Cerebellar cortex (tissue), 1 donor: ENCODE measurements around the gene PREP.

Source experiments
- DNase-seq: peaks from one replicate; pipeline ENCODE4 v3.0.0-alpha.2; 2015; ENCODE audit warnings: low spot score

The PREP gene

DNA sequence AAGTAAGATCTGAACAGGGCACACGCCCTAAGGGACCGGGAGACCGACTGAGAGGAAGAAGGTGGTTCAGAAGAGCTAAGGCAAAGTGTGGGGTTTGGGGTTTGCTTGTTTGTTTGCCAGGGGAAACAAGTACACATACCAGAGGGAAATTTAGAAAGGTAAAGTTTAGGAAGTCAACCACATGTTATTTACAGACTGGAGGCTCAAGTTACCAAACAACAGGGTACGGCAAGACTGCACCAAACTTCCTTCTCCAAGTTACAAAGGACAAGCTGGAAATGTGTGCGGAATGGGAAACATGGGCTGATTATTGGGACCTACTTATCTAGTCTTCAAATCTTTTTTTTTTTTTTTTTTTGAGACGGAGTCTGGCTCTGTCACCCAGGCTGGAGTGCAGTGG lies 11.2 kb downstream of the PREP start:
- DNase-seq: no peak

DNA sequence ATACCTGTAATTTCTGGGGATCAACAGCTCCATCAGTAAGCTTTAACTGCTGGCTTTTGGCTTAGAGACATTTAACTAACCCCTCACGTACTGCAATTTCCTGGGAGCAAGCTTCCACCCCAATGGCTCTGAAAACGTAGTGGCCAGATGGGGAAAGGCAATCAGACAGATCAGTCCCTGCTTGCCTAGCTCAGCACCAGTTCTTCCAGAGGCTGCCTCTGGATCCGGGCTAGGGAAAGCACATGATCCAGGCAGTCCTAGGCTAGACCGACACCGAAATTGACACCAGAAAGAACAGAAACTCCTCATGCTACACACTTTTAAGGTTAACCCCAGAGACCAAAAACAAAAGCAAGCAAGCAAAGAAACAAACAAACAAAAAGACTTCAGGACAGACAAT lies 13.3 kb downstream of the PREP start:
- DNase-seq: no peak

DNA sequence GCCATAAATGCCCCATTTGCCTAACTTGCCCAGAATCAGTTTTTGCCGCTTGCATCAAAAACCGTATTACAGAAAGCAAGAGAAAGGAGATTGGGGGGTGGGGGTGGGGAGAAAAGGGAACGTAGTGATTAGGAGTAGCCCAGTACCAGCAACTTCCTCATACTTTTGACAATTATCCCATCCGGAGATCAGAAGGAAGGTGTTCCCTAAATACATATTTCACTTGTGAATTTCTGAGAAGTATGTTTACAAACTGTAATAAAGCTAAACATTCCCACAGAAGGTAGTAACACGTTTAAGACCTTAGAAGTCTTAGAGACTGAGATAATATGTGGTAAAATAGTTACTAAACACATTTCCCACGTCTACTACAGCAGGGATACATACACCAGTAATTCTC lies 14.5 kb downstream of the PREP start:
- DNase-seq: no peak

DNA sequence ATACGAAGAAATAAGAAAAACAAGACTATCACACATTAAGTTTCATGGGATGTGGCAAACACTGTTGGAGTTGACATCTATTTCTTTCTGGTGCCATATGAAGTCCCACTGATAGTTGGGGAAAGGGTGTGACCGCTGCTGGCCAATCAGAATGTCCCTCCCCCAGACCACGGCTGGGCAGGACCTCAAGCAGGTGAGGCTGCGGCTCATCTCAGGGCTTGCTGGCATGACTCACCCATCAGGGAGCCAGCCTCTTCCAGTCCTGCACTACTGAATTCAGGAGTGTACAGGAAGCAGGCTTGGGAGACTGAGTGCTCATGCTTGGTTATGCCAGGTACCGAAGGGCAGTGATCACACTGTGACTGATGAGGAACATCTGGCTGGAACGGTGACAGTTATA lies 18.9 kb downstream of the PREP start:
- no peak for DNase-seq

DNA sequence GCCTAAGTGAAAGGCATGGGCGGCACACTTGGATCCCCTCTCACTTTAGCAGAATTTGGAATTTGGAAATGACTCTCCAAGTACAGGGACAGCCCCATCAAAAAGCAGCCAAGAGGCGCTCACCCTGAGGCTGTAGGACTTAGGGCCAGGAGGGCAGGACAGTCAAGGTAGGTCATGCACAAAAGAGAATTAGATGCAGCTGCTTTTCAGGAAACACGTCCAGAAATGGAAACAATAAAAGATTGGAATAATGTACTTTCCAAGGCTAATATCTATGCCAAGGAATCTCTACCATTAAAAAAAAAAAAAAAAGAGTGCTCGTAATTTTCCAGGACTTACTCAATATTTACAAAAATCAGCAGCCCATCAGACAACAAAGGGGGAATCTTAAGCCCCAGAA lies 19.9 kb downstream of the PREP start:
- DNase-seq: no peak

DNA sequence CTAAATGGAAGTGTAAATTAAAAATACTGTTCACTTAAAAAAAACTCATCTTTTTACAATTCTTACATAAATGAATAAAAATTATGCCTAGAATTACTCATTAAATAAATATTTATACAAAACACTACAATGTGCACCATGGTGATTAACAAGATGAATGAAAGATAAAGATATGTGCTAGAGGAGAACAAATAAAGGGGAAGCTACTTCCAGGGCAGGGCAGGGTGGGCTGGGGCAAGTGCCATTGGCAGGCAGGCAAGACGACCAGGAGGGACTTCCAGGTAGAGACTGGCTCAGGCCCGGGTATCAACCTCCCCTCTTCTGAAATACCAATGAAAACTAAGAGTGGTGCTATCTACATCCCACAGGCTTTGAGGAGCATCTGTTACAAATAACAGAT lies 20.4 kb downstream of the PREP start:
- no peak for DNase-seq

DNA sequence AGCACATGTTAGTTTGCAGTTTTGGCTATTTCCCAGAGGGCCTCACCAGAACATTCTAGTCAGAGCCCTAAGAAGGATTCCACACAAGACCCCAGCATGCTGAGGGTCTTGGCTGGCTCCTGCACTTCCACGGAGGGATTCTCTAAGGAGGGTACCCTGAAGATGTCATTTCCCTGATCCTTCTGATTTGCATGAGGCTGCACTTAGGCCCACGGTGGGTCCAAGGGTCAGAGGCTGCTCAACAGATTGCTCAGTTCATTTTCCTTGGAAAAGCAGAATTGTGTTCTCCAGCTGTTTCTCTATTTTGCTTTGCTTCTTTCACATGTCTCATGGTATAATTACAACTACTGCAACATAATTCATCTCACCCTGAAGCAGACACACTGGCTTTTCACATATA lies 22.2 kb downstream of the PREP start:
- no peak for DNase-seq

DNA sequence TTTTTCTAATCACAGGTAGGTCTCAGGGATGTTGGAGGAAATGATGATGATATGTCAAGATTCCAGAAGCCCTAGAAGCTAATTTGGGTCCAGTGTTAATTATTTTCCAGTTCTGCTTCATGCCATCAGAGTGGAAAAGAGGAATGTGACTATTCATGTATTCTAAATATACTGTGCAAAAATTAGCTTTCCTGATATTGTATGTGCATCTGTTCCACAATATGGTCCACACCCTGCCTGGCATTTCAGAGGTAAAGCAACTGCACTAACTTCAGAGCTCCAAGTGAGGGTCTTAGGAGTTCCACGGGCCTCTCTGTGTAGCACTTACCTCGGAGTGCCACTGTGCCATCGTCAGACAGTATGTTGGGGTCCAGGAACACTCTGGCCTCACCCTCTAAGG lies 27.1 kb downstream of the PREP start:
- DNase-seq: no peak

DNA sequence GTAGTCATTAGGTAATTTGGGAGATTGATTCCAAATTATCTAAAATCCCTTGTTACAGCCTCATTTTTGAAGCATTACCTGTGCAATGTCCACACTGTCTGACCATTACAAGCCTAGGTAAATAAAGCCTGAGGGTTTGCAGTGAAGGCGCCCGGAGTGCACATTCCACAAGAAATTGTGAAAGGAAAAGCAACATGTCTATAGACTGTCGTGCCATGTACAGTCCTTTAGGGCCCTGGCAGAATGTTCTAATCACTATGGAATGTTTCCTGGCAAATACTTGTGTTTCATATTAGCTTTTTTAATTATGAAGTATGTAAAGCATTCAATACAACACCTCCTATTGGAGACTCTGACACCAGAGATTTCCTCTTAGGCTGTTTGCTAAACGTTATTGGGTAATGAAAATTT lies 28.9 kb downstream of the PREP start:
- DNase-seq: no peak

DNA sequence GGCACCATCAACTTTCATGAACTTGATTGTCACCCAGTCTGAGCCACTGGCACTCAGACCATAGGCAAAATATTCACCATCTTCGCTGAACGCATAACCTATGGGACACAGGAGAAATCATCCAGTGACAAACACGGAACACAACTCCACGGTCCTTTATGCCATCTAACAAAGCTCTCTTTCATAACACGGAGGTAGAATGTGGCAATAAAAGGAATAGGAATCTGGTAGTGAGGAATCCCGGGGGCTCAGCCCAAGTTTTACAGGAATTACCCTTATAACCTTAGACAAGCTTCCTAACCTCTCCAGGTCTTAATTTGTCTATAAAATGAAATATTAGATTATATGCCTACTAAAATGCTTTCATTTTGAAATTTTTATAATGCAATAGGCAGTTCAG lies 29.4 kb downstream of the PREP start:
- no peak for DNase-seq

DNA sequence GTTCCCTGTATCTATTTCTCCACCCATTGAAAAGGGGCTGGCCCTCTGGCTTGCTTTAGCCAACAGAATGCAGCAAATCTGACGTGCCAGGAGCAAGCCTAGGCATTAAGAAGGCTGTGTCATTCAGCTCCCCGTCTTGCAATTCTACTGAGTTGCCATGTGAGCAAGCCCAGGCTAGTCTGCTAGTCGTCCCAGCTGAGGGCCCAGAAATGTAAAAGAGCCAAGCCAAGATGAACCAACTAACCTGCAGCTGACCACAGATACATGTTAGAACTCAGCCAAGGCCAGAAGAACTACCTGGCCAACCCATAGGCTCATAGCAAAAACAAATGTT lies 30.1 kb downstream of the PREP start:
- DNase-seq: no peak

DNA sequence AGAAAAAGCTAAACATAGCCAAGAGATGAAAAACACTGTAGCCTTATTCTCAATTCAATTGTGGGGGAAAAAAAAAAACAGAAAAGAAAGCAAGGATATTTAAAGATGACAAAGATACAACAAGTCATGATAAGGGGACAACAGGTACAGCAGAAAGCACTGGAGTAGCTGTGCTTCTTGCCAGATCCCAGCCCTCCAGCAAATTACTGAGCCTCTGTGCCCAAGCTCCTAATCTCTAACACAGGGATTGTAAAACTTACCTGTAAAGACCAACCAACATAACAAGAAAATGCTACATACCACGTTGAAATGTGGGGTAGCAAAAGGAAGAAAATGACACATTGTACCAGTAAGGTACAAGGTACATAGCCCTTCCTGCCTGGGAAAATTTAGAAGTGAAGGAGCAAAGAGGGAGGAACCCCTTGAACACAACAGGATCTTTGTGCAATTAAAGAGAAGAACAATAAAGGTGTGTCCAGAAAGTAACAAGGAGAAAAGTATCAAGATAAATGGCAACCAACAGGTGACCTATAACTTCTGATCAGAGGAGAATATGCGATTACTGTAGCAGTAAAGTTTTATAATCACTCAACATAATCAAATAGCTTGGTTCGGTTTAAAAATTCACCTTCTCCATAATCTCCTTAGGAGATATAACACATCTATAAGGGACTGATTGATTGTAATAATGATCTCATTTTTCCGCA lies 30.6 kb downstream of the PREP start:
- no peak for DNase-seq

DNA sequence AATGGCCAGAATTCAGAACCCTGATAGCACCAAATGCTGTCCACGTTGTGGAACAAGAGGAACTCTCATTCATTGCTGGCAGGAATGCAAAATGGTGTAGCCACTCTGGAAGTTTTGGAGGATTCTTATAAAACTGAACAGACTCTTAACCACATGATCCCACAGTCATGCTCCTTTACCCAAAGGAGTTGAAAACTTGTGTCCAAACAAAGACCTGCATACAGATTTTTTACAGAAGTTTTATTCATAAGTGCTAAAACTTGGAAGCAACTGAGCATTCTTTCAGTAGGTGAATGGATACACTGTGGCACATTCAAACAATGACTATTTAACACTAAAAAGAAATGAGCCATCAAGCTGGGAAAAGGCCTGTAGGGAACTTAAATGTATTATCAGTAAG lies 32.5 kb downstream of the PREP start:
- DNase-seq: no peak

DNA sequence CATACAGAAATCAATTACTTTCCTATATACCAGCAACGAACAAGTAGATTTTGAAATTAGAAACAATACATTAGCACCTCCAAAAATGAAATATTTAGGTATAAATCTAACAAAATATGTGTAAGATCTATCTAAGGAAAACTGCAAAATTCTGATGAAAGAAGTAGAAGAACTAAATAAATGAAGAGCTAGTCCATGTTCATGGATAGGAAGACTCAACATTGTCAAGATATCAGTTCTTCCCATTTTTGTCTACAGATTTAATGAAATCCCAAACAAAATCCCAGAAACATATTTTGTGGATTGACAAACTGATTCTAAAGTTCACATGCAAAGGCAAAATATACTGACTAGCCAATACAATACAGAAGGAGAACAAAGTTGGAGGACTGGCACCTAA lies 33.7 kb downstream of the PREP start:
- DNase-seq: no peak

DNA sequence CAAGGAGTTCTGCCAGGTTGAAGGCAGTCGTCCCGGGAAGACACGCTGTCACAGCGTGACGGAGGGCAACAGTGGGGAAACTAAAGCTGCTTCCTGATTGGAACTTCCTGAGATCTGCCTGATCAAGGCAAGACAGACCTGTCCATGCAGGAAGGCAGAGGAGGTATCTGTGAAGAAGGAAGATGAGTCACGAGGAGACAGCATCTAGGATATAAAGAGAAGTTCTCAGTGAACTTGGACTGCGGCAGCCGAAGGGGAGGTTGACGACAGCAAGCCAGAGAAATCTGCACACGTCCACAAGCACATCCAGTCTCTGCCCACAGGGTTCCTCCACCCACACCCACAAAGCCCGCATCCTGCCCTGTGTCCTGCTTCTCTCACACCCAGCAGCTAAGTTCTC lies 38.6 kb downstream of the PREP start:
- DNase-seq: no peak

DNA sequence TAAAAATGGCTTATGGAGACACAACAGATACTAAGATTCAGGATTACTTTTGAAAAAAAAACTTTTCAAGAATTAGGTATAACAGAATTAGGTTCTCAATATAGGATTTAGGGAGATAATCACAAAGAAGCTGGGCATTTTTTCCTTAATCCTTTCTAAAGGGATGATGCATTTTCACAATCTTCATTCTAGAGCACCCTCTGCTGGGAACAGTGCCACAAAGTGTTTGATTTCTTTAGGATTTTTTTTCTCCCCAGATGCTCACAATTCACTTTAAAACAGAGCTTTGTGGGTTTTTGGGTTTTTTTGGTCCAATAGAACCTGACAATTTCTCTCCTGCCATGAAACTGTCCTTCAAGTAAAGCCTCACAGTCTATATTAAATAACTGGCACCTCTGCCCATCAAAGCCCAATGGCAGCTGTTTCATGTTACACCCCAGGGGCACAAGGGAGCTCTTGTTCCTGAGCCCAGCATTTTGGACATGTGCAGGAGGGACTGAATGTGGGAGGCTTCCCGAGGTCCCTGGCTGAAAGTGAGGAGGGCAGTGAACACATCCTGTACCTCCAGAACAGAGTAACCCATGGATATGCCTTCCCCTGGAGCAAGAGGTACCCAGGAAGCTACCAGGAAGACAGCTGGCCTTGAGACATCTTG lies 39.7 kb downstream of the PREP start:
- DNase-seq: peak; percentile 28

DNA sequence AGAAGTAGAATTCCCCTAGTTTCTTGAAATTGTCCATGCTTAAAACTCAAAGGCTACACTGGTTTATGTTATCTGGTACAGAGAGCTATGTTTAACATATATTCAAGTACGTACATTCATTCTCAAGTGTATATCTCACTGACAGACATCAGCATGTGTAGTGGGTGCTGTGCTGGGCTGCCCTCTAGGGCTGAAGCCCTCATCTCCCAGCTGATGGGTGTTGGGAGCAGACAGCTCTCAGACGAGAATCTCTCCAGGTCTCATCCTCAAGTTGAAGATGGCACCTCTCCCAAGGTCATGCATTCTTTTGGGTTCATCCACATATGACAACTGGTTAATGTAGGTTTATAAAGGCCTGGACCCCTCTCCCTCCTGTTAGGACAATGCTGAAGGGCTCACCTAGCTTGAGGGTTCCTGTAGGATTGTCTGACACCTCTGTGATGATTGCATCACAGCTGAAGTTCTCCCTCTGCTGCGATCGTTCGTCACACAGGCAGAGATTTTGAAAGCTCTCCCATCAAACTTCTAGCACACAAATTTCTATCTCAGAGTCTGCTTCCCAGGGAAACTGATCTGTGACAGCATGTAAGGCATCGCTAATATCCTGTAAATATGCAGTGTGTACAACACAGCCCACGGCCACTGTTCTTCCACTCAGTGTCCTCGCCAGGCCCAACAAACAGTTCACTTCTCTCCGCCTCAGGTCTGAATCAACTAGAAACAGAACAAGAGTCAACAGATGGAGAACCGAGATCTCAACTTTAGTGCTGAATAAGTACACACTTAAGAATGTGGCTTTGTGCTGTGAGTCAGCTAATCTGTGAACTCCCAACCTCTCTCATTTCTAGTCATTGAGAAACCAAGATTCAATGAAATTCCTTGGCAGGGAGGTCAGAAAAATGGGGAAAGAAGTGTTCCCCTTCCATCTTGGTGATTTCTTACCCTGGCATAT lies 43.2 kb downstream of the PREP start:
- DNase-seq: no peak

DNA sequence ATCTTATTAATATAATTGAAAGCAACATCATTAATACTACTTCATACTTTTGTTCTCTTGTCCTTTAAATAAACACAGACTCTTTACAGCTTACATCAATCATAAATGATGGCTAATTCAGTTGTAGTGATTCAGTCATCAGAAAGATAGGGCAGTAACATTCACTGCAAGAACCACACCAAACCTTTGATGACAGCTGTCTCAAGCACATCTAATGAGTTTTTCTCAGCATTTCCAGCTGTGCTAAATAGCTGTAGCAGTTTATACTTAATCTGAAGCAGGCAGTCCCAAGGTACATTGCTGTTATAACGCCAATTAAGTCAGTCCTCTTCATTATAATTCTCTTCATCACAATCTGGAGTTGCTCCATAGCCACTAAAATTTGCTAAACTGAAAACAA lies 45.7 kb downstream of the PREP start:
- DNase-seq: no peak

DNA sequence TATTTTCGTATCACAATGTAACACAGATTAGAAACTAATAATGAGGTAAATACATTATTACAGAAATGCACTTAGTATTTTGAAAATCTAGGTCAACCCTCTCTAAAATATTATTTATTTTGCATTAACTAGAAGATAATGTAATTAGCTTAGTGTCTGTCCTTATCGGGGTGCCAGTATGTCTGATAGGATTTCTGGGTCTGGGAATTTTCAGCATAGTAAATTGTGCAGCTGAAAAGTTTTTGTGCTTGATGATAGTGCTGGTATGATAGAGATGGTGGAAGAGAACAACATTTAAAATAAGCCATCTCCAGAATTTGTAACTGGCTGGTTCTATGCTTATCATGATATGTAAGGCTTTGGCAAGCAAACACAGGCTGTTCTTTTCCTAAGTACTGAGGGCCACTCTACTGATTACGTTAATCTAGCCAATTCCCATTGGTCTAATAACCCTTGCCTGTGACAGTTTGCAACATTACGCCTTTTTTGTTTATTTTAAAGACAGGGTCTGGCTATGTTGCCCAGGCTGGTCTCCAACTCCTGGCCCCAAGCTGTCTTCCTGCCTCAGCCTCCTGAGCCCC lies 50.8 kb downstream of the PREP start:
- no peak for DNase-seq

DNA sequence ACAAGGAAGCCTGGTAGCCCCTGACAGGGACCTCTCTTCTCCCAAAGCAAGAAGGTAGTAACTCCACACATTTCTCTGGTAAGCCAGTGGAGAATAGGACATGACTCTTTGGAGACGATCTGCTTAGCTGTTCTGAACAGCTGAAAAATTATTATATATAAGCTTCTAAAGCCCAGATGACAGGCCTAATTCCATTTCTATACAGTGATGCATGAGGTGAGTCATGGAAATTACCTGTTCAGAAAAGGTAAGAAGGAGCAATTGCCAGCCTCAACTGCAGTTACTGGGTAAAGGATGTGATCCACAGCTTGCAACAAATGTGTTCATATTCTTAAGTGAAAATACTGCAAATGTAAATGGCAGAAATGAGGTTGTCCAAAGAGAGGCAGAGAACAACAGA lies 54.0 kb downstream of the PREP start:
- DNase-seq: no peak

DNA sequence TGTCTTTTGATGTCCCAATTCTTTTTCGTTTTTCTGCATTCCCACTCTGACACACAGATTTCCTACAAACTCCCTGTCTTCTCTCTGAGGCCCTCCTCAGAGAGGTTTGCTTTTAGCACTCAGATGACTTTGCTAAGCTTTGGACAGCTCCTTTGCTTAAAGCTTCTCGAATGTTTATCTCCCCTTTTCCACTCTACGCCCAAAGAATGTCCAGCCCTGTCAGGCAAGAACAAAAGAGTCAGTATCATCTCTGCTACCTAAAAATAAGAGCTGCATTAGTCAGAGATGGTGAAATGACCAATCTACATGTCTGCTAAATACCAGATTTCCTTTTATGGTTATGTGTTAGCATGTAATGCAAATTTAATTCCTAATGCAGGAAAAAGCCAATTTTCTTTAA lies 56.8 kb downstream of the PREP start:
- no peak for DNase-seq

DNA sequence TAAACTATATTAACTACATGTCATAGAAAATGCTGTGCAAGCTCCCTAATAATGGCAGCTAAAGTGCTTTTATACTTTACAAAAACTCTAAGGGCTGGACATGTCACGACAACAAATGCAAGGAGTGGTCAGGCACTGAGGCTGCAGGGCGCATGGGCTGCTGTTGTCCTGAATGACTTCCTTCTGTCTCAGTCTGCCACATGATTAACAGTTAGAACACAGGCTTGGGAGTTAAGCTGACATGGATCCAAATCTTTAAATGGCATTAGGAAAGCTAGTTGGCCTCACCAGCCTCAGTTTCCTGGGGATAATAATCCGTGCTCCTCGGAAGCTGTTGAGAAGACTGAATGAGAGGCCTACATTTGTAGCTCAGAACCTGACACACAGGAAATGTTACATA lies 57.4 kb downstream of the PREP start:
- DNase-seq: no peak

DNA sequence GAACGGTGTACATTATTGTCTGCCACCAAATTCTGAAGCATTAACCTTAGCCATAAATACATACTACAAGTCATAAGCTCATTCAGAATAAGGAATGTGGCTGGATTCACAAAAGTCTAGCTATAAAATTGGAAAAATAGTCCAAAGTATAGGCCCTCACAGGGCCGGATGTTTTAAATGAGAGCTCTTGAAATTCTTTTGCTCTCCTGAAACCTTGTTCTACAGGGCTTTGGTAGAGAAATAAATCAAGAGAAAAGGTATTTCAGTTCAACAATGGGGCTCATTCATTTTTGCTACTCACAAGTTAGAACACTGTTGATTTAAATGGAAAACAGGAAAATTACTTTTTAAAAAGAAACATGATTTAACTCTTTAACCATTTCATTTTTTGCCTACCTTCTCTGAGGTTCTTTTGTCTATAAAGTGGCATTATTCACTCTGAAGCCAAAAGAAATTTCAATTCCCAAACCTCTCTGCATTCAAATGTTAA lies 58.0 kb downstream of the PREP start:
- DNase-seq: no peak
